ENCODE measurements around the gene SYT2.
A peak's percentile ranks its signal among the peaks of the same experiment; 100 is the strongest.
"Not testable (repeated sequence)": the region's sequence is repeated elsewhere in the genome, so short reads cannot be mapped to it uniquely, and the experiment has no call there.

SYT2 gene

DNA sequence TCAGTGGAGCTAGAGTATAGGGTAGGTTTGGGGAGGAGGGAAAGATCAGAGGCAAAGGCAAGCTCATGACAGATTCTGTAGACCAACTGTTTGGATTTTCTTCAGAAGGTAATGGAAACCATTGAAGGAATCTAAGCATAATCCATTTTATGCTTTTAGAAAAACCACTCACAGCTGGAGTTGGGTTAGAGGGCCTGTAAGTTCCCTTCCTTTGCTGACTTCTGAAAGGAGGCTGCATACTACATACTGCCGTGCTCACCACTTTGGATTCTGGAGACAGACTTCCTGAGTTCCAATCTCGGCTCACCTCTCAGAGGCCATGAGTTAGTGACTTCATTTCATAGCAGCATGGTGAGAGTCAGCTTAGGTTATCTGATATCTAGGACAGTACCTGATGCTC, 6.4 kb upstream of the SYT2 start:
- H3K27me3 Mint-ChIP-seq: peaks cover 64% of the 10 kb centered on the region
- no peaks in the 10 kb centered on the region for H3K9me3 Mint-ChIP-seq
- CTCF ChIA-PET: interaction anchor here (1.0 to 1.2 kb wide), 2 partner anchors 91 to 146 kb away, joined by 3 read pairs; no protein-coding TSS in a partner anchor
- H3K36me3 Mint-ChIP-seq: no peaks in the 10 kb centered on the region
- no peak for DNase-seq
- H3K27ac Mint-ChIP-seq: no peak overlapping the region
- H3K4me1 Mint-ChIP-seq: peaks cover 5% of the 10 kb centered on the region
- no peak overlapping the region for H3K4me3 Mint-ChIP-seq

DNA sequence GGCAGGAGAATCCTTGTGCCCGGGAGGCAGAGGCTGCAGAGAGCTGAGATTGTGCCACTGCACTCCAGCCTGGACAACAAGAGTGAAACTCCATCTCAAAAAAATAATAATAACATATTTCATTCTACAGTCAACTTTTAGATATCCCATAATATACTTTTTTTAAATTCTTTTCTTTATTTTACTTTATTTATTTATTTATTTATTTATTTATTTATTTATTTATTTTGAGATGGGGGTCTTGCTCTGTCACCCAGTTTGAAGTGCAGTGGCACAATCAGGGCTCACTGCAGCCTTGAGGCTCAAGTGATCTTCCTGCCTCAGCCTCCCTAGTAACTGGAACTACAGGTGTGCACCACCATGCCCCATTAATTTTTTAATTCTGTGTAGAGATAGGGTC, 3.9 kb upstream of the SYT2 start:
- not testable (repeated sequence) for H3K9me3 Mint-ChIP-seq, DNase-seq, H3K4me1 Mint-ChIP-seq, H3K4me3 Mint-ChIP-seq, H3K27ac Mint-ChIP-seq, H3K36me3 Mint-ChIP-seq
- CTCF ChIA-PET: interaction anchor here (1.9 kb wide), 2 partner anchors 11 to 249 kb away, joined by 4 to 6 read pairs; no protein-coding TSS in a partner anchor
- peaks cover 77% of the 10 kb centered on the region for H3K27me3 Mint-ChIP-seq

DNA sequence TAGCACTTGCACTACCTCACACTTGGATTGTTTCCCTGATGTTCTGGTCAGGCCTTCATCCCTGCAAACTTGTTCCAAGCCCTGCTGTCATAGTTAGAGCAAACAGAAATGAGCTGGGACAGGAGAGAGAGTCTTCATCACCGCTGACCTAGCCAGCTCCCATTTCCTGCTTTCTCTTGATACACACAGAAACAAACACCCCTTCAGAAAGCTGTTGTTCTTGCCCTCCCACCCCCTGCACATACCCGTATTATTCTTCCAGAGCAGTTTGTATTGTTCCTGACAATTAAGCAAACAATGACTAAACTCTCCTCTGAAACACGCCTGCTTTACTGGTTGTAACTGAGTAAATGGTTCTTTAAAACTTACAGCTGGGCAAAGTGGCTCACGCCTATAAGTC, 2.9 kb upstream of the SYT2 start:
- no peak overlapping the region for H3K27ac Mint-ChIP-seq

GRCh38 chr1:202711949-202712635, 1.8 kb upstream of the SYT2 start:
- no peak overlapping the region for H3K4me3 Mint-ChIP-seq
- H3K4me1 Mint-ChIP-seq: no peaks in the 10 kb centered on the region
- H3K9me3 Mint-ChIP-seq: no peaks in the 10 kb centered on the region
- CTCF ChIA-PET: interaction anchor here (1.4 kb wide), 1 partner anchor 12 kb away, joined by 5 read pairs; no protein-coding TSS in a partner anchor
- H3K27ac Mint-ChIP-seq: no peak overlapping the region
- peaks cover 80% of the 10 kb centered on the region for H3K27me3 Mint-ChIP-seq
- DNase-seq: no peak
- H3K36me3 Mint-ChIP-seq: no peaks in the 10 kb centered on the region

More for the DNA sequence above, 2.9 kb upstream of the SYT2 start:
- peaks cover 78% of the 10 kb centered on the region for H3K27me3 Mint-ChIP-seq
- CTCF ChIA-PET: interaction anchor here (0.7 to 1.9 kb wide), 3 partner anchors 13 to 248 kb away, joined by 3 to 5 read pairs (median 4); no protein-coding TSS in a partner anchor
- H3K9me3 Mint-ChIP-seq: no peaks in the 10 kb centered on the region
- no peak overlapping the region for H3K4me3 Mint-ChIP-seq
- no peak for DNase-seq
- no peaks in the 10 kb centered on the region for H3K36me3 Mint-ChIP-seq
- H3K4me1 Mint-ChIP-seq: no peaks in the 10 kb centered on the region

DNA sequence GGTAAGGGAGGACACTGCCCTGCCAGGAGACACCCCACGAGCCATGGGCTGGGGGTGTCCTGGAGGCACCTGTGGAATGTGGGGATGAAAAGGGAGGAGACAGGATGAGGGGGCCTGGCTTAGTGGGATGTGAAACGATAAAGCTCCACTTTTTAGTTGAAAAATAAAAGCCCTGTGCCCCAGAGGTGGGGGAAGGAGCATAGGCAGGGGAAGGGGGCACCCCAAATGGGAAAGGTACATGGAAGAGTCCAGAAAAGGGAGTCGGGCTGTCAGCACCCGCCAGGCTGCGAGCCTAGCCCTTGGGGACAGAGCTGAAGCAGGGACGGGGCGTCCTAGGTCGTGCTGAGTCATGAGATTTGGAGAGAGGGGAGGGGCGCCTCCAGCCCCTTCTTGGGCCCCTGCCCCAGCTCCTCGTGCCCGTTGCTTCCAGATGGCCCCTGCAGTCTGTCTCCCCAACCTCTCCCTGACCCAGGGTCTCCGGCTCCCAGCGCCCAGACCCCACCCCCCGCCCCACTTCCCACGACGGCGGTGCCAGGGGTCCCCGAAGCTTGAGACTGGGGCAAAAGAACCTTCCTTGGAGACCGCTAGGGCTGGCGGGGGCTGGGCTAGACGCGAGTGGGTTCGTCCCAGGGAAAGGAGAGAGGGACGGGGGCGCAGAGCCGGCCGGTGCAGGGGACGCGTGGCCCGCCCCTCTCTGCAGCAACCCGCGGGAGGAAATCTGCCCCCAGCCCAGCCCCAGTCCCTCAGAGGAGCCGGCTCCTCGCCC, 795 bp downstream of the SYT2 start:
- CTCF ChIA-PET: interaction anchor here (1.2 kb wide), 1 partner anchor 9 kb away, joined by 3 read pairs; no protein-coding TSS in a partner anchor
- no peaks in the 10 kb centered on the region for H3K36me3 Mint-ChIP-seq
- no peak overlapping the region for H3K27ac Mint-ChIP-seq
- no peak for DNase-seq
- H3K27me3 Mint-ChIP-seq: peaks cover 89% of the 10 kb centered on the region
- H3K4me3 Mint-ChIP-seq: no peak overlapping the region
- no peaks in the 10 kb centered on the region for H3K9me3 Mint-ChIP-seq
- no peaks in the 10 kb centered on the region for H3K4me1 Mint-ChIP-seq

DNA sequence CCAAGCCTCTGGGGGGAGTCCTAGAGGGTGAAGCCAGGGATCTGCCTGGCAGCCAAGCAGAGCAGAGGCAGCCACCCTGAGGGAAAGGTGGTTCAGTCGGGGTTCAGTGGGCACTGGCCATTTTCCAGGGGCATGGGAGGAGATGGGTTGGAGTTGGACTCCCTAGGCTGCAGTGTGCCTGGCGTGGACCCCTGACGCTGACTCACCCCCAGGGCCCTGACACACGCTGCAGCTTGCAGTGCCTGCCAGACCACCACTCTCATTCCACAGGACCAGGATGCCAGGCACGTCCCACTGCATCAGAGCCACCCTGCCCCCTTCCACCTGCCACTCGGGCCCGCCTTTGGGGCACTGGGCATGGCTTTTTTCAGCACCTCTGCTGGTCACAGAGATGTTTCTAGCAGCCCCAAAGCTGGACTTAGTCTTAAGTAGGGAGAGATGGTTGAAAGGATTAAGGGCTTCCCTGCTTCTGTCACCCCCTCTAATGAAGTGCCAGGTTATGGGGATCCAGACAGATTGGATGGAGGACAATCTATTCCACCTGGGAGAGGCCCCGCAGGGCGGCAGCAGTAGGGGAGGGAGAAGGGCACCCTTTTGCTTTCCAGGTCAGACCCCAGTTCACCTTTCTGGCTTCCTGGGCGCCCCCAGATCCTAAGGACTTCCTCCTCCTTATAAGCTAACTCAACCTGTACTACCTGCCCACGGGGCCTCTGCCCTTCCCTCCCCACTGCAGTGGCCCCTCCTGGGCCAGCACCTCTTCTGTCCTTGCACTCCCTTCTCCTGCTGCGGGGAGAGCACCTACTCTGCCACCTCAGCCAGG, 1.6 kb downstream of the SYT2 start:
- Mint-ChIP-seq H3K36me3 (no peaks in the 10 kb centered on the region), H3K27me3 (peaks cover 97% of the 10 kb centered on the region), H3K9me3 (no peaks in the 10 kb centered on the region), H3K4me1 (no peaks in the 10 kb centered on the region), H3K27ac (no peak overlapping the region), H3K4me3 (no peak overlapping the region)
- CTCF ChIA-PET: no interaction called here
- no peak for DNase-seq

DNA sequence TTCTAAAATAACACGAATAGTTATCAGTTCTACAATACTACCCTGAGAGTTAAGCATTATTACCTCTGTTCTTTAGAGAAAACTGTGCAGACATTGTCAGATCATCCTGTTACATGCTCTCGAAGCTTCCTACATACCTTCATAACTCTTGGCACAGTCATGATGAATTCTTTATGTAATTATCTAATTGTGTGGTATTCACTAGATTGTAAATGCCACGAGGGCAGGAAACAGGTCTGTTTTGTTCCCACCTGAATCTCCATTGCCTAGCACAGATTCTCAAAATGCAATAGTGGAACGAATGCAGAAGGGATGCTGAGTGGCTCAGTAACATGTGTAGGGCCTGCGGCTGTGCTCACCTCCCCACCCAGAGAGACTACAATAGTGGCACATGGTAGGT, 3.4 kb downstream of the SYT2 start:
- CTCF ChIA-PET: interaction anchor here (1.1 kb wide), 1 partner anchor 12 kb away, joined by 3 read pairs; no protein-coding TSS in a partner anchor
- H3K36me3 Mint-ChIP-seq: no peaks in the 10 kb centered on the region
- H3K27ac Mint-ChIP-seq: no peak overlapping the region
- no peak for DNase-seq
- H3K4me1 Mint-ChIP-seq: no peaks in the 10 kb centered on the region
- peaks cover 100% of the 10 kb centered on the region for H3K27me3 Mint-ChIP-seq
- no peaks in the 10 kb centered on the region for H3K9me3 Mint-ChIP-seq
- no peak overlapping the region for H3K4me3 Mint-ChIP-seq

GRCh38 chr1:202704601-202705000, 5.7 kb downstream of the SYT2 start:
- no peak for DNase-seq
- no peak overlapping the region for H3K27ac Mint-ChIP-seq
- H3K4me3 Mint-ChIP-seq: no peak overlapping the region
- no peaks in the 10 kb centered on the region for H3K9me3 Mint-ChIP-seq
- H3K4me1 Mint-ChIP-seq: no peaks in the 10 kb centered on the region
- no peaks in the 10 kb centered on the region for H3K36me3 Mint-ChIP-seq
- CTCF ChIA-PET: no interaction called here
- H3K27me3 Mint-ChIP-seq: peaks cover 88% of the 10 kb centered on the region

GRCh38 chr1:202703191-202703590, 7.1 kb downstream of the SYT2 start:
- peaks cover 87% of the 10 kb centered on the region for H3K27me3 Mint-ChIP-seq
- H3K36me3 Mint-ChIP-seq: no peaks in the 10 kb centered on the region
- no peak overlapping the region for H3K4me3 Mint-ChIP-seq
- DNase-seq: peak; percentile 5
- no peaks in the 10 kb centered on the region for H3K9me3 Mint-ChIP-seq
- CTCF ChIA-PET: interaction anchor here (1.6 kb wide), 1 partner anchor 16 kb away, joined by 3 read pairs; no protein-coding TSS in a partner anchor
- H3K4me1 Mint-ChIP-seq: peaks cover 5% of the 10 kb centered on the region
- H3K27ac Mint-ChIP-seq: no peak overlapping the region

GRCh38 chr1:202702088-202702487, 8.2 kb downstream of the SYT2 start:
- H3K9me3 Mint-ChIP-seq: no peaks in the 10 kb centered on the region
- peaks cover 87% of the 10 kb centered on the region for H3K27me3 Mint-ChIP-seq
- H3K36me3 Mint-ChIP-seq: no peaks in the 10 kb centered on the region
- no peak for DNase-seq
- no peak overlapping the region for H3K4me3 Mint-ChIP-seq
- no peak overlapping the region for H3K27ac Mint-ChIP-seq
- peaks cover 10% of the 10 kb centered on the region for H3K4me1 Mint-ChIP-seq
- CTCF ChIA-PET: no interaction called here

GRCh38 chr1:202701200-202701599, 9.1 kb downstream of the SYT2 start:
- Mint-ChIP-seq H3K4me3 (no peak overlapping the region), H3K9me3 (no peaks in the 10 kb centered on the region), H3K36me3 (no peaks in the 10 kb centered on the region), H3K4me1 (peaks cover 10% of the 10 kb centered on the region), H3K27me3 (peaks cover 87% of the 10 kb centered on the region), H3K27ac (no peak overlapping the region)
- CTCF ChIA-PET: interaction anchor here (0.6 to 1.6 kb wide), 2 partner anchors 9 to 508 kb away, joined by 3 to 5 read pairs; partner anchors contain the start of gene LGR6
- DNase-seq: no peak

DNA sequence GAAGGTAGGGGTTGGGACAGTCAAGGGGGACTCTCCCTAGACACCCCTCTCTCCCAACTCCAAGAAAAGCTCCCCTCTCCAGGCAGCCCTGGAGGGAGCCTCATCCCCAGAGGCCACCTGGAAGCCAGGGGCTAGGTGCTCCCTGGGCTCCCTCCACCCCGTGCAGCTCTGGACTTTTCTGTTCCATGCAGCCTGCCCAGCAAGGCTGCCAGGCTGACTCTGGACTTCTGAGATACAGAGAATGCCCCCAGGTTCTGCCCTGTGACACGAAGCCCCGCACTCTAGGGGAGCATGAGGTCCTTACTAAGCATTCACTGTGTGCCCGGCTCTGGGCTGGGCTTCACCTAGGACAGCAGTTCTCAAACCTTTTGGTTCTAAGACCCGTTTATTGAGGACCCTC, 10.2 kb downstream of the SYT2 start:
- no peaks in the 10 kb centered on the region for H3K9me3 Mint-ChIP-seq
- H3K4me3 Mint-ChIP-seq: no peak overlapping the region
- CTCF ChIA-PET: interaction anchor here (0.7 to 1.8 kb wide), 4 partner anchors 8 to 299 kb away, joined by 3 to 5 read pairs (median 4); no protein-coding TSS in a partner anchor
- no peak for DNase-seq
- peaks cover 10% of the 10 kb centered on the region for H3K4me1 Mint-ChIP-seq
- H3K27me3 Mint-ChIP-seq: peaks cover 87% of the 10 kb centered on the region
- H3K36me3 Mint-ChIP-seq: no peaks in the 10 kb centered on the region
- H3K27ac Mint-ChIP-seq: no peak overlapping the region

DNA sequence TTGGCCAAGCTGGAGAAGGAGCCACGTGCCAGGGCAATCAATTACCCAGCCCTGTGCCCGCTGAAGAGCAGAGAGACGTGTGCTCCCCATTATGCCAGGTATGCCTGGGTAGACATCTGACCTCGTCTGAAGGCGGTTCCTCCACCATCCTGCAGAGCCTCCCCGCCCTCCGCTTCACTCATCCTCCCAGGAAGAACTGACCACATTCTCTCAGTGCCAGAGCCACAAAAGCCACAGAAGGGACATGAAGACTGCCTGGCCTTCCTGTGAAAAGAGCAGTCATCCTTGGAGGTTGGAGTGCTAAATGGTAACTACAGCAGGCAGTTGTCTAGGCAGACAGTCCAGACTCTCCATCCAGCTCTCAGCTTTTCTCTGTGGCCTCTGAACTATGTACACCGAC, 12.0 kb downstream of the SYT2 start:
- Mint-ChIP-seq H3K4me3 (no peak overlapping the region), H3K27ac (no peak overlapping the region), H3K36me3 (no peaks in the 10 kb centered on the region), H3K27me3 (peaks cover 77% of the 10 kb centered on the region), H3K9me3 (no peaks in the 10 kb centered on the region), H3K4me1 (peaks cover 10% of the 10 kb centered on the region)
- CTCF ChIA-PET: interaction anchor here (1.2 kb wide), 1 partner anchor 10 kb away, joined by 3 read pairs; no protein-coding TSS in a partner anchor
- no peak for DNase-seq

DNA sequence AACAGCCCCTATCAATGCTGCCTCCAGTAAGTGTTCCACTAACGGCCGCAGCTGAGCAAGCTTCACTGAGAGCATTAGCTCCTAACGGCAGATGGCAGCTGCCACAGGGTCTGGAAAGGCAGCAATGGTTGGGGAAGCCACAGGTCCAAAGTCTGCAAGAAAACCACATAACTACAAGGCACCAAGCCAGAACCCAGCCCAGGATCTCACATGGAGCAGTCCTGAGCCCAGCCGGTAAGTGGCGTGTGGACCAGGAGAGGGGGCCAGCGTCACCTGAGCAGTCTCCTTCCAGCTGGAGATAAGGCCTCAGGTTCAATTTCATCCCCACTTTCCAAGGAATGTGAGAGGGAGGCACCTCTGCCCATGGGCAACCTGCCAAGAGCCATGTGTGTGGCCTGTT, 13.2 kb downstream of the SYT2 start:
- no peak overlapping the region for H3K27ac Mint-ChIP-seq
- no peak overlapping the region for H3K4me3 Mint-ChIP-seq
- no peaks in the 10 kb centered on the region for H3K36me3 Mint-ChIP-seq
- no peaks in the 10 kb centered on the region for H3K9me3 Mint-ChIP-seq
- peaks cover 10% of the 10 kb centered on the region for H3K4me1 Mint-ChIP-seq
- no peak for DNase-seq
- CTCF ChIA-PET: no interaction called here
- H3K27me3 Mint-ChIP-seq: peaks cover 71% of the 10 kb centered on the region

Measured in activated naive CD4-positive, alpha-beta T cell treated with anti-CD3 and anti-CD28 coated beads, Interleukin-2, amount 10 ng/mL, durations not matched to agents 7 days and 5 days (primary cell).